Measurements from ENCODE around the gene KAT8.

- no peak for TF ChIP-seq POLR2A (IDR thresholded peaks at IDR 0.05; ENCODE audit: low read depth)
- TF ChIP-seq CTCF (IDR thresholded peaks at IDR 0.05), result no peak
These were observed 21.4 kb downstream of the KAT8 start for GRCh38 chr16:31138621-31139578.
